WERI-Rb-1 (cell line): ENCODE data around the gene EIF6.

Source experiments
- DNase-seq: peaks from one replicate; pipeline ENCODE4 v3.0.0-alpha.2; 2020
- H3K27ac ChIP-seq: fragments of 250-450 bp; sonication (Bioruptor Pico); 2 replicates; pipeline ENCODE4 v1.5.1; 2020; ENCODE audit warnings: mild to moderate bottlenecking, moderate library complexity
- H3K27me3 ChIP-seq: fragments of 250-450 bp; sonication (Bioruptor Pico); 2 replicates; pipeline ENCODE4 v1.5.1; 2021; ENCODE audit warnings: mild to moderate bottlenecking, low read depth, moderate library complexity; ENCODE audit not compliant: insufficient read depth, severe bottlenecking
- H3K36me3 ChIP-seq: fragments of 250-450 bp; sonication (Bioruptor Pico); 2 replicates; pipeline ENCODE4 v1.5.1; 2020; ENCODE audit warnings: mild to moderate bottlenecking, moderate library complexity
- H3K4me3 ChIP-seq: 2 replicates; pipeline ENCODE4 v1.5.1; 2011; ENCODE audit warnings: low read depth, mild to moderate bottlenecking, control low read depth, low read length
- H3K9me3 ChIP-seq: fragments of 250-450 bp; sonication (Bioruptor Pico); 2 replicates; pipeline ENCODE4 v1.5.1; 2021; ENCODE audit warnings: mild to moderate bottlenecking, moderate library complexity; ENCODE audit not compliant: severe bottlenecking
- TF ChIP-seq, protein P1 (sequence below): IDR thresholded peaks from 2 replicates; pipeline ENCODE4 v1.5.1; 2011; ENCODE audit warnings: low read depth, mild to moderate bottlenecking, control low read depth, inconsistent platforms, low read length

Gene EIF6

DNA sequence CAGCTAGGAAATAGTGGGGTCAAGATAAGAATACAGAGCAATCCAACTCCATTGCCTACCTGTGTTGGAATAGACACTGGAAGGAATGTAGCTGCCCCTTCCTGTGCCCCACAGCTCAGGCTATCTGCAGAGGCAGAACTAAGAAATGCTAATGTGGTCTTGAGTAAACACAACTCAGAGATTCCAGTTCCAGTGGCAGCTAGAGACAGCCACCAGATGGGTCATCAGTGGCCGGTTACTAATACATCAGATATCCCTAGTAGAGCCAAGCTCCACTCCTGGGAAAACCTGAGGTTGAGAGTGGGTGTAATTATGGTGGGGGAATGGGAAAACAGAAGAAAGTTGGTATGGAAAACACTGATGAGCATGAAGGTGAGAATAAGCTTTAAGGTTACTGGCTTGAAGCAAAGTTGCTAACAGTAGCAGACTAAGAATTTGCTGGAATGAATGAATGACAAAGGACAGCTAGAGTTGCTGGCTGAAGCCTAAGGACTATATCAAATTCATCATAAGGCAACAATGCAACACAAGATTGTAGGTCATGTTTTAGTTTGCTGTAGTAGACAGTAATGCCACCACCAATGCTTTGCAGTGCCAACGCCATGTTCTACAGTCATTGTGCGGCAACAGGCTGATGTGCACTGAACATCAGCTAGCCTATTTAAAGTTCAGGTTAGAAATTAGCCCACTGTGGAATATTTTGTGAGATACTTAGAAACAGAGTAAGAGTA is 36.0 kb upstream of the EIF6 start:
- Histone ChIP-seq H3K27me3 (no peaks in the 10 kb centered on the region), H3K27ac (no peak overlapping the region), H3K36me3 (no peaks in the 10 kb centered on the region; the same call in none of the 2 replicates), H3K4me3 (no peak overlapping the region), H3K9me3 (no peaks in the 10 kb centered on the region)
- DNase-seq: no peak
- TF ChIP-seq, protein P1, sequence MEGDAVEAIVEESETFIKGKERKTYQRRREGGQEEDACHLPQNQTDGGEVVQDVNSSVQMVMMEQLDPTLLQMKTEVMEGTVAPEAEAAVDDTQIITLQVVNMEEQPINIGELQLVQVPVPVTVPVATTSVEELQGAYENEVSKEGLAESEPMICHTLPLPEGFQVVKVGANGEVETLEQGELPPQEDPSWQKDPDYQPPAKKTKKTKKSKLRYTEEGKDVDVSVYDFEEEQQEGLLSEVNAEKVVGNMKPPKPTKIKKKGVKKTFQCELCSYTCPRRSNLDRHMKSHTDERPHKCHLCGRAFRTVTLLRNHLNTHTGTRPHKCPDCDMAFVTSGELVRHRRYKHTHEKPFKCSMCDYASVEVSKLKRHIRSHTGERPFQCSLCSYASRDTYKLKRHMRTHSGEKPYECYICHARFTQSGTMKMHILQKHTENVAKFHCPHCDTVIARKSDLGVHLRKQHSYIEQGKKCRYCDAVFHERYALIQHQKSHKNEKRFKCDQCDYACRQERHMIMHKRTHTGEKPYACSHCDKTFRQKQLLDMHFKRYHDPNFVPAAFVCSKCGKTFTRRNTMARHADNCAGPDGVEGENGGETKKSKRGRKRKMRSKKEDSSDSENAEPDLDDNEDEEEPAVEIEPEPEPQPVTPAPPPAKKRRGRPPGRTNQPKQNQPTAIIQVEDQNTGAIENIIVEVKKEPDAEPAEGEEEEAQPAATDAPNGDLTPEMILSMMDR: no peak

DNA sequence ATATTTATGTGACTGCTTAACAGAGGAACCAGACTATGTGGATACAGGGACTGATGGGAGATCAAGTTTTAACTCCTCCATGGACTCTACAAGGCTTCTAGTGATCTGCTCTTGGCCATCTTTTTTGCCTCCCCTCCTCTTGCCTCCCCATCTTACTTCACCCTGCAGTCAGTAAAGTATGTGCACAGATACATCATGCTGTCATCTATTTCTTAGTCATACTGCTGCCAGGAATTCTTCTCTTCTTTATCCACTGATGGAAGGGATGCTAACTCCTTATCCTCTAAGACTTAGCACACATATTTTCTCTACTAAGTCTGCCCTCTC is 35.3 kb upstream of the EIF6 start:
- no peak overlapping the region for H3K4me3 ChIP-seq
- TF ChIP-seq, protein P1: no peak
- no peaks in the 10 kb centered on the region for H3K9me3 ChIP-seq
- no peaks in the 10 kb centered on the region; the same call in none of the 2 replicates for H3K36me3 ChIP-seq
- no peaks in the 10 kb centered on the region for H3K27me3 ChIP-seq
- DNase-seq: no peak
- H3K27ac ChIP-seq: no peak overlapping the region

DNA sequence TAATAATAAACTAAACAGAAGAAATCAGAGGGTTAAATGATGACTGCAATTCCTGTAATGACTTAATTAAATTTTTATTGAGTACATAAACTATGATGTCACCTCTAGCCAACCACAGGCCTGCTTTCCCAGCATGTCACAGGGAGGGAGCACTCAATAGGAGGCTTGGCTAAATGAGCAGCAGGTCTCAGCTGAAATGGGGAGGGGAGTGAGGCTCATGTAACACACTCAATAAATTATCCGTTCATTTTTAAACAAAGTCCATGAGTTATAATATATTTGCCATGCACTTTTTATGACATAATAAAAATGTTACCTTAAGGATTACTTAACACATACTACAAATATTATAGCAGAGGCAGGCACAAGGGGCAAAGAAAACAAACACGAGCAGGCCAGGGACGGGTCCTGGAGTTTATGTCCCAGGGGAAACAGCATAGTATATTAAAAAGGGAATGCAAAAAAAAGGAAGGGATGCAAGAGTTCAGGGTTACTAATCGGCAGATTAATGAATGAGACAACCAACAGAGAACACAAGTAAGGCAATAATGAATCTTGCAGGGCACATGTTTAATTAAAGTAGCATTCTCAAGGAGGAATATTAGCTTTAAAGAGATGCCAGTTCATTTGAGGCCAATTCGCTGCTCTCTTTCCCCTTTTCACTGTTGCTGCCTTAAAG is 34.8 kb upstream of the EIF6 start:
- Histone ChIP-seq H3K27ac (no peak overlapping the region), H3K36me3 (peaks cover 2% of the 10 kb centered on the region), H3K27me3 (no peaks in the 10 kb centered on the region), H3K9me3 (no peaks in the 10 kb centered on the region), H3K4me3 (no peak overlapping the region)
- DNase-seq: no peak
- TF ChIP-seq, protein P1: no peak

DNA sequence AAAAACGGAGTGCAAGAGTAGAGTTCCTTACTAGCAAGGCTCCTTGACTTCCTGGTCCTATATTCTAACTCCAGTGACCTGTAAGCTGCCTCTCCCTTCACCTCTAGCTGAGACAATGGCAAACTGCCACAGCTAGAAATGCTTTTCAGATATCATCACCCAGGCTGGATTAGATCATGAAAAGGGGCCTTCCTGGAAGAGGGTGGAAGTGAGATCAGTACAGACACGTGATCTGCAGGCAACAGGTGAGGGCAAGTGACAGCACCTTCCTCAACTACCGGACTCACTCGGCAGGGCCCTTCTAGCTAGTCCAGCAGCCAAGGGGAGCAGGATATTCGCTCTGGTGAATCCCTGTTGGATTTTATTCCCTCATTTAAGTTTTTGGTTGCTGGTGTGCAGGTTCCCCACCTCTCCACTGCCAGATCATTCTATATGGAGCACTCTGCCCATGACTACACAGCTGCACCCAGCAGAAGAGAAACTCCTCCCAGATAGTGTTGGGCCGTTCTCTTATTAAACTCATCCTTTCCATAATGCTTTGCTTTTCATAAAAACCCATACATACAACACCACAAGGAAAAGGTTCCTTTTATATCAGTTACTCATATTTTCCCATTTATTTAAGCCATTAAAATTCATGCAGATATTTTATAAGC is 34.1 kb upstream of the EIF6 start:
- Histone ChIP-seq H3K4me3 (no peak overlapping the region), H3K27ac (no peak overlapping the region), H3K36me3 (peaks cover 6% of the 10 kb centered on the region), H3K9me3 (no peaks in the 10 kb centered on the region), H3K27me3 (no peaks in the 10 kb centered on the region)
- no peak for DNase-seq
- TF ChIP-seq, protein P1: no peak

DNA sequence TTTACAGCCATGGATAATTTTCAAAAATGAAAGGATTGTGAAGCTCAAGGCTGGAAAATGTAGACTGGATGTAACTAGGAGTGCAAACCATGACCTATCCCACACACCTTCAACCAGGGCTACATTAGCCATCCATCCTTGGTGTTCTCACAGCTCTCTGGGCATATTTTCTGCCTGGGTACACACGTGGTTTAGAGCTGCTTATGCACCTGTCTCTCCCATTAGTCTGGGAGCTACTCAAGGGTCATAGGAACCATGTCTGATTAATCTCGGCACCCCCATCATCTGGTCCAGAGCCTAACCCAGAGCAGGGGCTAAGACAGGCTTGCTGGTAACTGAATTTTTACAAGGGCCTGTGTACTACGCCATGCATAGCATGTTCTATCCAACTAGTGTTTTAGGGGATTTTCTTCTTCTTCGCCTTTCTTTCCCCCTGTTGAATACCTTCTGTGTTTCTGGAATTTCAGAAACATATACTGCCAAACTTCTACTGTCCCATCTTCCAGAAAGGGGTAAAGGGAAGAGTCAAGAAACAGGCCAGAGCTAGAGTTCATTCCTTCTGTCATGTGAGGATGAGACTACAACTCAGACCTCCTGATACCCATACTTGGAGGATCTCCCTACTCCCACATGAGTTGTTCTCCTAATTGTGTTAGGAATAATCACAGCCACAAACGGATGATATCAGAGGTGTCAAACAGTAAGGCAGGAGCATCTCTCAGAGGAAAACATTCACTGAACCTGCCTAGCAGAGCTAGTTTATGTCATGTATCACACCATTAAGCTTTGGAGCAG is 33.0 kb upstream of the EIF6 start:
- Histone ChIP-seq H3K27me3 (no peaks in the 10 kb centered on the region), H3K36me3 (peaks cover 6% of the 10 kb centered on the region), H3K9me3 (no peaks in the 10 kb centered on the region), H3K27ac (no peak overlapping the region), H3K4me3 (no peak overlapping the region)
- DNase-seq: no peak
- TF ChIP-seq, protein P1: no peak
